IMR-90 (cell line): ENCODE results near the gene SLC25A12. TPM values are rescaled to one million over a fixed set of nuclear protein-coding genes. Genes with fewer than 3 reads are reported as not detected.

Experiments used
- ATAC-seq: fragments of 200-7000 bp; cut with Tn5 transposase; 2 replicates; pipeline ENCODE4 v1.9.1; 2020; ENCODE audit warnings: low read depth, mild to moderate bottlenecking, moderate library complexity
- BruUV-seq: library from RNA; stranded (reverse); fragments of 400-500 nt; replicated peaks from 2 replicates; lab custom pipeline; 2021; lab: Mats Ljungman, UMichigan
- CTCF ChIA-PET: fragments of 300-600 bp; formaldehyde crosslinking; extraction: SDS; loops from one replicate; lab custom pipeline; 2021; ENCODE audit warnings: antibody characterized with exemption; lab: Yijun Ruan, JAX
- POLR2A ChIA-PET: fragments of 300-600 bp; sonication (Branson Sonifier 250); formaldehyde crosslinking; loops from one replicate; lab custom pipeline; 2022; ENCODE audit warnings: antibody characterized with exemption; ENCODE audit not compliant: unreplicated experiment; lab: Charles Lee
- DNase-seq: peaks from one replicate; pipeline ENCODE4 v3.0.0; 2013
- H2AFZ ChIP-seq: replicated peaks from 2 replicates; pipeline ENCODE3; 2013; ENCODE audit warnings: low read length, mild to moderate bottlenecking; ENCODE audit not compliant: poor library complexity
- H2AK5ac ChIP-seq: 2 replicates; pipeline ENCODE4 v1.6.1; 2013; ENCODE audit warnings: low read depth, low read length, inconsistent platforms
- H2AK9ac ChIP-seq: replicated peaks from 2 replicates; pipeline ENCODE3; 2013; ENCODE audit warnings: mild to moderate bottlenecking, low read depth, low read length, moderate library complexity; ENCODE audit not compliant: poor library complexity
- H2BK120ac ChIP-seq: 2 replicates; pipeline ENCODE4 v1.6.1; 2013; ENCODE audit warnings: low read depth, low read length, inconsistent platforms
- H2BK15ac ChIP-seq: 3 replicates; pipeline ENCODE4 v1.6.1; 2013; ENCODE audit warnings: low read depth, low read length, inconsistent platforms
- H2BK20ac ChIP-seq: 2 replicates; pipeline ENCODE4 v1.6.1; 2013; ENCODE audit warnings: low read depth, mild to moderate bottlenecking, inconsistent platforms, low read length, moderate library complexity
- H2BK5ac ChIP-seq: 2 replicates; pipeline ENCODE4 v1.6.1; 2013; ENCODE audit warnings: mild to moderate bottlenecking, low read depth, low read length, inconsistent platforms; ENCODE audit not compliant: poor library complexity, severe bottlenecking
- H3K14ac ChIP-seq: replicated peaks from 2 replicates; pipeline ENCODE4 v1.6.1; 2013; ENCODE audit warnings: low read depth, low read length, inconsistent platforms
- H3K18ac ChIP-seq: 2 replicates; pipeline ENCODE4 v1.6.1; 2013; ENCODE audit warnings: low read depth, low read length, control low read depth
- H3K23ac ChIP-seq: 2 replicates; pipeline ENCODE4 v1.6.1; 2013; ENCODE audit warnings: low read depth, low read length, inconsistent platforms
- H3K27ac ChIP-seq: 2 replicates; pipeline ENCODE4 v1.5.1; 2013; ENCODE audit warnings: mild to moderate bottlenecking, control low read depth, low read length; ENCODE audit not compliant: insufficient read depth
- H3K27me3 ChIP-seq: 2 replicates; pipeline ENCODE4 v1.6.1; 2013; ENCODE audit warnings: low read length; ENCODE audit not compliant: control insufficient read depth, insufficient read depth
- H3K36me3 ChIP-seq: 2 replicates; pipeline ENCODE4 v1.6.1; 2013; ENCODE audit warnings: low read length, mixed read lengths; ENCODE audit not compliant: control insufficient read depth, insufficient read depth
- H3K4ac ChIP-seq: 2 replicates; pipeline ENCODE4 v1.6.1; 2013; ENCODE audit warnings: low read depth, low read length, inconsistent platforms
- H3K4me1 ChIP-seq: 2 replicates; pipeline ENCODE4 v1.6.1; 2013; ENCODE audit warnings: low read length, mixed read lengths; ENCODE audit not compliant: control insufficient read depth, insufficient read depth
- H3K4me2 ChIP-seq: 2 replicates; pipeline ENCODE4 v1.6.1; 2013; ENCODE audit warnings: low read depth, mild to moderate bottlenecking, control low read depth, low read length, moderate library complexity
- H3K4me3 ChIP-seq: 2 replicates; pipeline ENCODE4 v1.5.1; 2013; ENCODE audit warnings: low read depth, mild to moderate bottlenecking, control low read depth, low read length, moderate library complexity; ENCODE audit not compliant: insufficient read depth
- H3K56ac ChIP-seq: 2 replicates; pipeline ENCODE4 v1.6.1; 2013; ENCODE audit warnings: low read length, inconsistent platforms; ENCODE audit not compliant: insufficient read depth; ENCODE audit errors: extremely low read depth
- H3K79me1 ChIP-seq, 2 experiments: 2 replicates each; pipeline ENCODE4 v1.6.1; 2013; ENCODE audit warnings: low read length in 2 of 2, inconsistent platforms in 1 of 2, low read depth in 1 of 2
- H3K9ac ChIP-seq: 2 replicates; pipeline ENCODE4 v1.6.1; 2013; ENCODE audit warnings: low read depth, low read length, control low read depth
- H3K9me1 ChIP-seq: 2 replicates; pipeline ENCODE4 v1.6.1; 2013; ENCODE audit warnings: low read length, inconsistent platforms; ENCODE audit not compliant: insufficient read depth
- H3K9me3 ChIP-seq: 2 replicates; pipeline ENCODE4 v1.6.1; 2013; ENCODE audit warnings: low read length; ENCODE audit not compliant: control insufficient read depth, insufficient read depth
- H4K20me1 ChIP-seq: 2 replicates; pipeline ENCODE4 v1.6.1; 2013; ENCODE audit warnings: low read length, inconsistent platforms; ENCODE audit not compliant: insufficient read depth
- H4K5ac ChIP-seq: 2 replicates; pipeline ENCODE4 v1.6.1; 2013; ENCODE audit warnings: mild to moderate bottlenecking, low read depth, low read length, control low read depth
- H4K8ac ChIP-seq, 2 experiments: 2 replicates each; pipeline ENCODE4 v1.6.1; 2013; ENCODE audit warnings: low read depth in 2 of 2, low read length in 2 of 2, control low read depth in 1 of 2, inconsistent platforms in 1 of 2
- H4K91ac ChIP-seq: 2 replicates; pipeline ENCODE4 v1.6.1; 2013; ENCODE audit warnings: low read depth, low read length, inconsistent platforms; ENCODE audit not compliant: insufficient read depth
- BHLHE40 ChIP-seq: fragments of 150-350 bp; IDR thresholded peaks from 2 replicates; pipeline ENCODE4 v1.6.1; 2016; ENCODE audit warnings: mild to moderate bottlenecking, low read depth, low read length
- MAFK ChIP-seq: IDR thresholded peaks from 2 replicates; pipeline ENCODE4 v1.6.1; 2012; ENCODE audit warnings: low read depth, low read length, improper control_type of control experiment
- MAZ ChIP-seq: IDR thresholded peaks from 2 replicates; pipeline ENCODE4 v1.6.1; 2012; ENCODE audit warnings: low read depth, mild to moderate bottlenecking, low read length, improper control_type of control experiment, moderate library complexity, borderline replicate concordance
- MXI1 ChIP-seq: IDR thresholded peaks from 2 replicates; pipeline ENCODE4 v1.6.1; 2012; ENCODE audit warnings: low read depth, mild to moderate bottlenecking, low read length, moderate library complexity, borderline replicate concordance
- NFE2L2 ChIP-seq: fragments of 150-350 bp; IDR thresholded peaks from 2 replicates; pipeline ENCODE4 v1.6.1; 2016; ENCODE audit warnings: low read depth, mild to moderate bottlenecking, low read length
- RAD21 ChIP-seq: IDR thresholded peaks from 2 replicates; pipeline ENCODE4 v1.6.1; 2012; ENCODE audit warnings: low read length, improper control_type of control experiment
- RFX5 ChIP-seq: IDR thresholded peaks from 2 replicates; pipeline ENCODE4 v1.8.0; 2012; ENCODE audit warnings: low read depth, mild to moderate bottlenecking, low read length, moderate library complexity
- SMC3 ChIP-seq: fragments of 150-350 bp; IDR thresholded peaks from 2 replicates; pipeline ENCODE4 v1.6.1; 2016; ENCODE audit warnings: low read depth, mild to moderate bottlenecking, antibody characterized with exemption, low read length, moderate library complexity
- WGBS, 2 experiments: methylation state at CpG; one replicate each; pipeline versions ENCODE4 v1.1.5 to v1.1.7; 2013; ENCODE audit warnings: missing lambda C conversion rate in 2 of 2; ENCODE audit not compliant: insufficient read length in 1 of 2; ENCODE audit errors: extremely low coverage in 2 of 2; 5-methylcytosine and 5-hydroxymethylcytosine counted together
- dilution Hi-C: fragments of 300-500 bp; cut with HindIII; formaldehyde crosslinking; loops from one replicate; pipeline ENCODE4 v1.14.3; 2018; ENCODE audit warnings: low sequenced_read_pairs; ENCODE audit not compliant: unreplicated experiment
- in situ Hi-C: fragments of 300-500 bp; cut with MboI; formaldehyde crosslinking; loops from 3 replicates; pipeline ENCODE4 v1.14.3; 2019; ENCODE audit warnings: low sequenced_read_pairs, inconsistent platforms, mixed read lengths
- intact Hi-C: fragments of 100-400 bp; cut with micrococcal nuclease; formaldehyde crosslinking; loops from 2 replicates; pipeline ENCODE4 v1.10.0; 2022
- polyA plus RNA-seq, 3 experiments: library from polyadenylated mRNA; depleted of rRNA; stranded (reverse); fragments of >200 nt; gene quantifications; 2 replicates each; pipeline ENCODE4 v1.2.3, GENCODE V29; 2012; ENCODE audit warnings: low replicate concordance in 1 of 3
- total RNA-seq: library from RNA; depleted of rRNA; stranded (reverse); fragments of >200 nt; gene quantifications from 2 replicates; pipeline ENCODE4 v1.2.3, GENCODE V29; 2012
- TF ChIP-seq, protein P1 (sequence below): fragments of 150-350 bp; IDR thresholded peaks from 2 replicates; pipeline ENCODE4 v1.6.1; 2017; ENCODE audit warnings: mild to moderate bottlenecking, antibody characterized with exemption, low read length, low read depth
- TF ChIP-seq, protein P2 (sequence below): conservative IDR thresholded peaks from 2 replicates; pipeline ENCODE4 v1.5.1; 2012; ENCODE audit warnings: mild to moderate bottlenecking, low read depth, low read length, improper control_type of control experiment

SLC25A12 gene
- total and polyA plus RNA-seq, 2 of the 4 experiments (the other 2 are of a cell fraction) = 16.3 to 17.6 TPM

DNA sequence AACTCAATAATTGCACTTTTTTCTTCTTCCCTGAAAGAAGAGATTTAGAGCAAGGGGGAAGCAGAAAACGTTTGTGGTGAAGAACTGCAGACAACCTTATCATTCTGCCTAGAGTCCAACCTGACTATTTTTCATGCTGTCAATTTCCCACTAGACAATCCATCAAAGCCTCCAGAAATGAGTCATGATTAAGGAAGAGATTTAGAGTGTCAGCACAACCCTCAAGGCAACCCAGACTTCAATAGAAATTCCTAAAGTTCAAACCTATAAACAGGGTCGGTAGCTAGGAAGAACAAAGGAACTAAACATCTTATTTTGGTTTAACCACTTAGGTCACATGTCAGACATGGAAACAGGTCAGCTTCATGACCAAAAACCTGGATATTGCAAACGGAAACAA is 86.9 kb downstream of the SLC25A12 start:
- POLR2A ChIA-PET = no interaction called here
- no peaks in the 10 kb centered on the region for H3K27me3 ChIP-seq
- no peak overlapping the region for H2AFZ ChIP-seq
- CTCF ChIA-PET = no interaction called here
- no peak overlapping the region for H3K23ac ChIP-seq
- H3K9me3 ChIP-seq = no peaks in the 10 kb centered on the region
- no peak overlapping the region for H2BK15ac ChIP-seq
- H2BK5ac ChIP-seq = no peak overlapping the region
- dilution Hi-C loops (no loop called here), in situ Hi-C loops (loop anchor here (5.0 to 25.0 kb wide), 2 partner anchors 300 to 655 kb away; no protein-coding TSS in a partner anchor), intact Hi-C loops (no loop called here)
- H4K5ac ChIP-seq = no peak overlapping the region
- no peak overlapping the region for H3K4me3 ChIP-seq
- DNase-seq (no peak), ATAC-seq (no peak)
- H4K20me1 ChIP-seq = no peaks in the 10 kb centered on the region
- peaks cover 6% of the 10 kb centered on the region; the same call in 1 of the 2 replicates for H3K4me1 ChIP-seq
- no peak overlapping the region for H2BK20ac ChIP-seq
- no peak overlapping the region for H3K14ac ChIP-seq
- H4K8ac ChIP-seq = no peak overlapping the region
- no peak overlapping the region for H3K56ac ChIP-seq
- no peak overlapping the region for H3K4ac ChIP-seq
- H3K27ac ChIP-seq = no peak overlapping the region
- peaks cover 4% of the 10 kb centered on the region; the same call in 1 of the 2 replicates for H3K36me3 ChIP-seq
- BruUV-seq = no TSS peak
- H3K79me1 ChIP-seq = no peaks in the 10 kb centered on the region
- H3K4me2 ChIP-seq = no peak overlapping the region
- no CpG with 5 or more reads among the region's 3 CpGs for WGBS, 2 experiments
- no peak overlapping the region for H4K91ac ChIP-seq
- no peak overlapping the region for H2BK120ac ChIP-seq
- TF ChIP-seq BHLHE40 (no peak), MAFK (no peak), MXI1 (no peak), SMC3 (no peak), NFE2L2 (no peak), RAD21 (no peak), MAZ (no peak), RFX5 (no peak)
- TF ChIP-seq, protein P1, sequence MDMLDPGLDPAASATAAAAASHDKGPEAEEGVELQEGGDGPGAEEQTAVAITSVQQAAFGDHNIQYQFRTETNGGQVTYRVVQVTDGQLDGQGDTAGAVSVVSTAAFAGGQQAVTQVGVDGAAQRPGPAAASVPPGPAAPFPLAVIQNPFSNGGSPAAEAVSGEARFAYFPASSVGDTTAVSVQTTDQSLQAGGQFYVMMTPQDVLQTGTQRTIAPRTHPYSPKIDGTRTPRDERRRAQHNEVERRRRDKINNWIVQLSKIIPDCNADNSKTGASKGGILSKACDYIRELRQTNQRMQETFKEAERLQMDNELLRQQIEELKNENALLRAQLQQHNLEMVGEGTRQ = no peak
- TF ChIP-seq, protein P2, sequence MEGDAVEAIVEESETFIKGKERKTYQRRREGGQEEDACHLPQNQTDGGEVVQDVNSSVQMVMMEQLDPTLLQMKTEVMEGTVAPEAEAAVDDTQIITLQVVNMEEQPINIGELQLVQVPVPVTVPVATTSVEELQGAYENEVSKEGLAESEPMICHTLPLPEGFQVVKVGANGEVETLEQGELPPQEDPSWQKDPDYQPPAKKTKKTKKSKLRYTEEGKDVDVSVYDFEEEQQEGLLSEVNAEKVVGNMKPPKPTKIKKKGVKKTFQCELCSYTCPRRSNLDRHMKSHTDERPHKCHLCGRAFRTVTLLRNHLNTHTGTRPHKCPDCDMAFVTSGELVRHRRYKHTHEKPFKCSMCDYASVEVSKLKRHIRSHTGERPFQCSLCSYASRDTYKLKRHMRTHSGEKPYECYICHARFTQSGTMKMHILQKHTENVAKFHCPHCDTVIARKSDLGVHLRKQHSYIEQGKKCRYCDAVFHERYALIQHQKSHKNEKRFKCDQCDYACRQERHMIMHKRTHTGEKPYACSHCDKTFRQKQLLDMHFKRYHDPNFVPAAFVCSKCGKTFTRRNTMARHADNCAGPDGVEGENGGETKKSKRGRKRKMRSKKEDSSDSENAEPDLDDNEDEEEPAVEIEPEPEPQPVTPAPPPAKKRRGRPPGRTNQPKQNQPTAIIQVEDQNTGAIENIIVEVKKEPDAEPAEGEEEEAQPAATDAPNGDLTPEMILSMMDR = no peak
- H2AK5ac ChIP-seq = no peak overlapping the region
- H3K9me1 ChIP-seq = 0 out of 2 replicates have a peak, but pooled peaks cover 4% of the 10 kb centered on the region
- no peak overlapping the region for H3K9ac ChIP-seq
- no peak overlapping the region for H2AK9ac ChIP-seq
- no peak overlapping the region for H3K18ac ChIP-seq
